Measurements from ENCODE around the gene GOLGA5.

- TF ChIP-seq CTCF (IDR thresholded peaks at IDR 0.05) (no peak), EZH2 (IDR thresholded peaks at IDR 0.05; ENCODE audit: borderline replicate concordance, insufficient read depth, low read depth, low read length, poor library complexity, severe bottlenecking) (no peak)
Measured at GRCh38 chr14:92780444-92781232, 13.5 kb upstream of the GOLGA5 start.
